Stimulated activated CD8-positive, alpha-beta memory T cell treated with anti-CD3 and anti-CD28 coated beads, Interleukin-12 subunit alpha, Interleukin-12 subunit beta, amount 100 ng/mL, for 24 hours (primary cell): ENCODE data around the gene GRIK2.

ENCODE experiments used
- DNase-seq: peaks from one replicate; pipeline ENCODE4 v3.0.0-alpha.2; 2020; ENCODE audit errors: extremely low read depth

GRIK2 gene

DNA sequence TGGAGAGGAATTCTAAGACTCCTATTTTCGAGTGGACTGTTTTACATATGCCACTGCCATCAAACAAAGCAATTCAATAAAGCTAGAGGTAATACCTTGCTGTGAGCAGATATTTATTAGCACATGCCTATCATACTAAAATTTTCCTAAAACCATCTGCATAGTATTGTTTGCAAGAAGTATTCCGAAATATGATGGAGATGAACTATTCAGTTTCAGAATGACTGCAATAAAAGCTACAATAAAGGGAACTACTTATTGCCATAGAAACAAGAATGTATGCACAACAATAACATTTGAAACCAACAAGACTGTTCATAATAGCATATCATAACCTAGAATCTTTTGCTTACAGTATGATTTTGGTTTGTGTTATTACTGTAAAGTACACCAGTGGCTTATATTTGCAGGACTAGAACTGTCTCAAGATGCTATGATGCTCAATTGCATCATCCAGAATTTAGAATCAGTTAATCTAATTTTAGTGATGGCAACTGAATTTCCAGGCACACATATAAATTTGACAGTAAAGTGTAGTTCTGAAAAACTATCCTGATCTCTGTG, 144.3 kb downstream of the GRIK2 start:
- no peak for DNase-seq

DNA sequence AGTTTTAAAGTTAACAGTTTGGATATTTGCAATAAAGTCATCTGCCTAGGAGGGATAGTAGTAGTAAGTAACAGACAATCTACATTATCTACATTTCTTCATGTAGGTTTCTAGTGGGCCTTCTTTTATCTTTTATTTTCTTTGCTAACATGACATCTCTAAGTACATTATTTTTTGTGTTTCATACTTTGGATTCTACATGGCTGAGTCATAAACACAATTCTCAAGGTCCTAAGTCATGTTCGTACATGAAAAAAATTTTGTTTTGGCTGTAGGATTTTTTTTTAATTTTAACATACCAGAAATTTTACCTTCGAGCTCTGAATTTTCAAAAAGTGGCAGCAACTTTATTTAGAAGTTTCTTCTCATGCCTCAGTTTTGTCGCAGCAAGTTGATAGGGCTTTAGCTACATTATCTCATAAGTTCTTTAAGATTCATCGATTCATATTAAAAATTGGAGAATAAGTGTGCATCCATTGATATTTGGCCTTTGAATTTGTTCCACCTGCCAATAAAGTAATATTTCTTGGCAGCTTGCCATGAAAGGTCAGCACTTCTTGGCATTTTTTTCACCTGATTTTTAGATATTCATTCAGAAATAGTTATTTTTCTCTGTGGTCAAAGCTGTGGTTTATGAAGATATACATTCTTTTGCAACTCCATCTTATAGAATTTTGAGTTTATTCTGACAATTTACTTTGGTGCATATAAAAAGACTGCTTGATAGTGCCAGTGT, 146.2 kb downstream of the GRIK2 start:
- no peak for DNase-seq

DNA sequence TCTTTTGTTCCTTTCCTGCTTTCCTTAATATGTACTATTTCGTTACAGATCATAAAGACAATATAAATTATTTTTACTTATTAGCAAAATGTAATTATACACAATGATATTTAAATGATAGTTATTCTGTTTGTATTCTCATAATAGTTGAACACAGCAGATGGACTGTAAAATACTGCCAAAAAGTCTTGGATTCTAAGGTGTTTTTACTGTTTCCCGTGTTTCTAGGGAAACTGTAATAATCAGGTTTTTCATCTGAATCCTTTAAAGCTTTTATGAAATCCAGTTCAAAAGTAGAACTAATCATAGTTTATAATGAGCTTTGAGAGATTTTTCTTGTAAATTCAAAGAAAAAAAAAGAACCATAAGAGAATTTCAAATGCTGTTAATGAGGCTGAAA, 148.4 kb downstream of the GRIK2 start:
- no peak for DNase-seq

DNA sequence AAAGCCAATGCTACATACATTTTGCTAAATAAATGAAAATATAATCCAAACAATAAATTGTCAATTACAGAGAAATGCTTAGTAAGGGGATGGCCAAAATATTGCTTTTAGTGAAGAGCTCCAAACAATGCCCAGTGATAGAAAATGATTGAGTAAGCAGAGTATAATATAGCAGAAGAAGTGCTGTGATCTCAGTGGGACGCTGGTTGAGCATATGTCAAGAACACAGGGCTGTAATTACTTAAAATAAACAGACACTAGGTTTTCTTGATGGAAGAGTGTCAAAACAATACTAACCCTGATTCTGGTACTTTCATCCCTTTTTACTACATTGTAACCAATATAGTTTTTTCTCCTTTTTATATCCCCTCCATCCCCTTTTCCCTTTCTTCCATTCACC, 150.3 kb downstream of the GRIK2 start:
- no peak for DNase-seq

DNA sequence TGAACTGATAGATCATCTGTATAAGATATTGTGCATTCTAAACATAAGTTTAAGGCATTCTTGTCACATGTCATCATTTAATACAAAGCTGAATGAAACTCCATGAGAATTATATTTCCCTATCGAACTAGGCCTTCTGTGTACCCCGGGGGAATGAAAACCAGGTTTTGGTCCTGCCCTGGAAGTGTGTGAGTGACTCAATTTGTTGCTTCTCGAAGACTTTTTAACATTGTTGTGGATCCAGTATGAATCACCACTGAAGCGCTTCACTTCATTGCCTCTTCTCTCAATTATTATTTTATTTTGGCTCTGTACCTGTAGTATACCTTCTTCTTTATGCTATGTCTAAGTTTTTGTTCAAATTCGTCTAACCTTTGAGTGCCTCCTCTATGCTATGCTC, 150.8 kb downstream of the GRIK2 start:
- no peak for DNase-seq

DNA sequence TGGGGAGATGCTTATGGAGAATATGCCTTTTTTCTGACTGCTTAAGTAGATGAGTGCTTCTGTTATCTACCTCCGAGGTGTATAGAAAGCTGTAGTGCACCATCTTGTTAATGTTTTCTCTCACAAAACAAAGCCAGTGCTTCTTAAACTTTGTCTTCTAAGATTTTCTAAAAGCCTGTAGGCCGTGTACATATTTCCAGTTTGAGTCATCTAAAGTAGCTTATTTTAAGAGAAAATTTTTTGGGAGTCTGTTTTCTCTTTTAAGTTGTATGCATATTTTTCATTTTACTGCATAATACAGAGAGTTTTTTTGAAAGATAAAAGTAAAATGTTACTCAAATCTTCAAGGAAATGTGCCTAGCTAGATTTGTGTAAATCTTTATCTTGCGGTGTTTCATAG, 151.7 kb downstream of the GRIK2 start:
- no peak for DNase-seq

DNA sequence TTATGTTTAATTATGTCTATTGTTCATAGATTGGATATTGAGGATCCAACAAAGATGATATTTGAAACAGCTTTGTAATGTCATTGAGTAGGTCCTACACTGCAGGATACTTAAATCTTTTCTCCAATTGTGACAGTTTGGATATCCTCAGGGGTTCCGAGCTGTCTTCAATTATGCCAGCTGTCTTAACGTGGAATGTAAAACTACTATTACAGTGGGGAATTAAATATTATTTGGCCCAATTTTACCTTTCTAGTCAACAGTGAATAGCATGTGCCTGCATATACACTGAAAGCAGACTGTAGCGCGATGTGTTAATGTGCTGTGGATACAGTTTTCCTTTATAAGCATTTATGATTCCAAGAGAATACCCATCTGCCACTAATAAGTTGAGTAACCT, 156.9 kb downstream of the GRIK2 start:
- DNase-seq = no peak

DNA sequence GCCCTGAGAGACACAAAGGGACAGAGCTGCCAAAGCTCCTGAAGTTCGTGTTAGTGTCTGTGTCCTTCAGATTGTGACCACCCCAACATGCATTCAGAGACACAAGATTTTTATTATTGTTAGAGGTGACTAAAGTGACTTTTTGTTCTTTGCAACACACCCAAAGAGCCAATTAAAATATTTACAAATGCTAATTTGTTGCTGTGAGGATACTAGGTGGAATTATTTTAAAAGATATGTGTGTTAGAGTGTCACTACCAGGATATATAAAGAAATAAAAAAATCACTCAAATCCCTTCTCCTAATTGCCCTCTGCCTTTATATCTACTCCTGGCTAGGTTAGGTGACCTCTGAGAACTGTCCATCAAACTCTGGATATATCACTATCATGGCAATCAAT, 160.7 kb downstream of the GRIK2 start:
- no peak for DNase-seq

DNA sequence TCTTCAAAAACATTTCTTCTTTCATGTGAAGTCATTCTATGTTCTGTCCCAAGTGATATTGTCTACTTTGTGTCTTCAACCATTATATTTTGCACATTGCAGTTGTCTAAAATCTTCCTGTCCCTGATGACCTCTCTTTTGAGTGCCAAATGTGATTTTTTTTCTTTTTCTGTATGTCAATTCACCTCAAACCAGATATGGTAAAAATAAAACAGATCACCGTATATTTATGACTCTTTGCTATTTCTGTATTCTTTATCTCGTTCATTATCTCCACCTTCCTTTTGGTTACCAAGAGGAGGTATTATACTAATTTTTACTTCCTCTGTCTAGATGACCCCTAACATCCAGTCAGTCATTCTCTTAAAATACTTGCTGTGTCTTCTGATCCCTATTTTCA, 165.2 kb downstream of the GRIK2 start:
- no peak for DNase-seq

DNA sequence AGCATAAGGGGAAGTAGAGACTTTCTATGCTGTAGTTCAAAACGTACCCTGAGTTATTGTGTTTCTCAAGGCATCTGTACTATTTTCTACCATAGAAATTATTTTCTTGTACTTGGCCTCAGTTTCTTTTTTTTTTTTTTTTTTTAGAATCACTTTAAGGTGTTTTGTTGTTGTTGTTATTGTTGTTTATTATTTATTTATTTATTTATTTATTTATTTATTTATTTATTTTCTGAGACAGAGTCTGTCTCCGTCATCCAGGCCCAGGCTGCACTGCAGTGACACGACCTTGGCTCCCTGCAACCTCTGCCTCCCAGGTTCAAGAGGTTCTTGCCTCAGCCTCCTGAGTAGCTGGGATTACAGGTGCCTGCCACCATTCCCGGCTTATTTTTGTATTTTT, 179.1 kb downstream of the GRIK2 start:
- no peak for DNase-seq

DNA sequence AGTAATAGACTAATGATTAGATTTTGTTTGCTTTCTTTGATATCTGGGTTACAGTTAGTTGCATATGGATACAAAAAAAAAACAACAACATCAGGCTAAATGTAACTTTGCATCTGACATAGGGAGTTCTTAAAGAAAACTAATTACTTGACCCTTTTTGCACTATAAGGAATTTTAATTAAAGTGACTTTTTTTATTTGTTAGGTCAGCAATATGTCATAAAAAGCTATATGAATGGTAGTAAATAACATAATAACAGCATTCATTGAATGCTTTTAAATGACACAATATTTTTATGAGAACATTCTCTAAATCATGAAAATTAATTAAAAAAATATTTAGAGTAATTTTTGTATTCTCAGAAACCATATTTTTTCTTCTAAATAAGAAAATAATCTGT, 183.6 kb downstream of the GRIK2 start:
- DNase-seq = no peak

DNA sequence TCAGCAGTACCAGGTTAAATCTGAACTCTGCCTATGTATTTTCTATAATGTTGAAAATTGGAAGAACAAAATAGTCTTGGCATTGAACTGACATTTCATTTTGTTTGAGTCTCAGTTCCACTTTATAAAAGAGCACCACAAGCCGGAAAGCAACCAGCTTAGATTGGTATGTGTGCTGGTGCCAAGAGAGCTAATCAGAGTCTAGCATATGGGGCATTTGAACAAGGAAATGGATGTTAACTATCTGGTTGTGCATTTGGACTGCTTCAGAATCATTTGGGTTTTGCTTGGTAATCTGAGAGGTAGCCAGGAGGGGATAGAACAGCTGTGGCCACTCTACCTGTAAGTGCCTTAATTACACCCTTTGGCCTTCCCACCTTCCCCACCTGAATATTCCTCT, 184.8 kb downstream of the GRIK2 start:
- DNase-seq = no peak

DNA sequence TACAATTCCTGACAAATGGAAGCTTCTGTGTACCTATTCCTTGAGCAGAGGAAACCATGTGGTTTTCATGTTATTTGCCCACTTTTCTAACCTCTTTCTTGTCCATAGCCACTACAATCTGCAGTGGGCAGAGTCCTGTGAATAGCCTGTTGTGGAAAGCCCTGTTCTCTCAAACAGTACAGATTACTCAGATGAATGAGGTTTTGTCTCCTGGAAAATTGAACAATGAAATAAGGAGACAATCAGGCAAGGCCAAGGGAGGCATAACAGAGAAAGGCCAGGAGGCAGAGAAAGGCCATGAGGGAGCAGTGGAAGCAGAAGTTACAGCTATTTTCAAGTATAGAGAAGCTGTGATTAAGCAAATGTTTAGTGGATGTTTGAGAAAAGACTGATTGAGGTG, 189.3 kb downstream of the GRIK2 start:
- DNase-seq = no peak

DNA sequence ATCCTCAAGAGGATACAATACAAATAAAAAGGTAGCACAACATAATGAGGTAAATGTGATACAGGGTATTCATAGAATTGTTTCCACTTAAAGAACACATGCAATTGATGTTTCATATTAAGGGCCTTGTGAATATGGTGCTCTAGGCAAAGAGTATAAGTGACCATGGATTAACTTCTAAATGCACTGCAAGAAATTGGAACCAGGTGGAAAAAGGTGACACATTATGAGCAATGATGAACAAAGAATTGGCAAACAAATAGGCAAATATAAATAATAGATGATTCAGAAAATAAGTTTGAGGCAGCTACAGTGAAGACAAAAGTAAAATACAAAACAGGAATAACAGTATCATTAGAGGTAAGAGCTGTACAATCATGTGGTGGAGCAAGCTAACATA, 192.0 kb downstream of the GRIK2 start:
- DNase-seq = no peak

DNA sequence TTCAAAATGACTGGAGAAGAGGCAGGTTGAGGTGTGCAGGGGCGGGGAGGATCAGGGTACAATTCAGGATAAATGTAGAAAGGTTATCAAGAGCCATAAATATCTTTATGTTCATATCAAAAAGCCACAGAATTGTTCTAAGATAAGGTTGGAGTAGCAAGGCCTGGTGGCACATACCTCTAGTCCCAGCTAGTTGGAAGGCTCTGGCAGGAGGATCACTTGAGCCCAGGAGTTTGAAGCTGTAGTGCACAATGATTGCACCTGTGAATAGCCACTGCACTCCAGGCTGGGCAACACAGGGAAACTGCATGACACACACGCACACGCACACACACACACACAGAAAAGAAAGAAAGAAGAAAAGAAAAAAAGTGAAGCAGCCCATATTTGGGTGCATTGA, 194.8 kb downstream of the GRIK2 start:
- no peak for DNase-seq

DNA sequence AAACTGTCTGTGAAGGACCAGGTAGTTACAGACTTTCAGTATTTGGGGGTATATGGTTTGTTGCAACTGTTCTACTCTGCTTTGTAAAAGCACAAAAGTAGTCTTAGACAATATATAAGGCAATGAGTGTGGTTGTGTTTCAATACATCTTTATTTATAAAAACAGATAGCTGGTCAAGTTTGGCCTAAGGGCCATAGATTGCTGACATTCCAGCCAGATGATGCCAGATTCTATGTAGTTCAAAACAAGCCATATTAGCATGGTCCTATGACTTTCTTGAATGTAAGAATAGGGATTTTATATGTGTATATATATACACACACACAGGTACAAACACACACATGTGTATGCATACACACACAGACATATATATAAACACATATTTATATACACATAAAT, 201.8 kb downstream of the GRIK2 start:
- no peak for DNase-seq

DNA sequence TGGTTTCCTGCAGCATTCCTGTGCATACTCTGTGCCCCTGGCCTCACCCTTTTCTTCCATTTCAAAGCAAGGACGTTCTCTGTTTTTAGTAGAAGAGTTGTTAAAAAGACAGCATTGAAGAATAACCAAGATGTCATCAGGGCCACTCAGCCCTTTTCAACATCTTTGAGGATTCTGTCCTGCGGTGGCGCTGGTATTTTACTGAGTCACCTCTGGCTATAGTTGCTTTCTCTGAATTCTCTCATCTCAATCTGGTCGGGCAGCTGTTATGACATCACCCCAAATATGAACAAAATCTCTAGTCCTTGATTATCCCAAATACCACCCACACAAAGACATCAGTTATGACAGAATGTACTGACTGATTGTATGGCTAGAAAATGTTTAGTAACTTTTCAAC, 204.2 kb downstream of the GRIK2 start:
- DNase-seq = no peak

DNA sequence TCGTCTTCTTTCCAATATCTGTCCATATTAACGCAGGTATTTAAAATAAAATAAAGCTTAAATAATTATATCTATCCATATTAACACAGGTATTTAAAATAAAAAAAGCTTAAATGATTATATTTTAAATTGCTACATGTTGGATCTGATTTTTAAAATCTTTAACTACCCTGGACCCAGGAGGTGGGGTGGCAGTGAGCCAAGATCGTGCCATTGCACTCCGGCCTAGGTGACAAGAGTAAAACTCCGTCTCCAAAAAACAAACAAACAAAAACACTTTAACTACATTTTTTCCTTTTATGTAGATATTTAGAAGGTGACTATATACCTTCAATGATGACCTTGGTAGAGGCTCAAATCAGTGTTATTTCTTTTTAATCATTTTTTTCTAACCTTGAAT, 211.9 kb downstream of the GRIK2 start:
- no peak for DNase-seq

DNA sequence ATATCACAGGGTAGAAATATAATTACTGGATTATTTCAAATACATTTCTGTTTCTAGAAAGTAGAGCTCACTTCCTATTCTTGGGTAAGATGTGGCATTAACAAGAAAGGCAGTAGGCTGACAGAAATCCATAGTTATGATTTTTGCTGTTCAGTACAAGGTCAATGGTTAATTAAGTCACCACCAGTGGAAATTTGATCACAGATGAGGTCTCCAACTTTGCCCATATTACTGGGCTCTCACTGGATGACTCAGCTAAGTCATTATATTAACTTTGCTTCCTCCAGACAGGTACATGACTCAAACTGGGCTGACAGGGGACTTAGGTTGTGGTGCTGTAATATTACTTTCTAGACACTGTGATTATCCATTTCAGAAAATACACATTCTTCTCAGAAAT, 212.4 kb downstream of the GRIK2 start:
- DNase-seq = no peak

DNA sequence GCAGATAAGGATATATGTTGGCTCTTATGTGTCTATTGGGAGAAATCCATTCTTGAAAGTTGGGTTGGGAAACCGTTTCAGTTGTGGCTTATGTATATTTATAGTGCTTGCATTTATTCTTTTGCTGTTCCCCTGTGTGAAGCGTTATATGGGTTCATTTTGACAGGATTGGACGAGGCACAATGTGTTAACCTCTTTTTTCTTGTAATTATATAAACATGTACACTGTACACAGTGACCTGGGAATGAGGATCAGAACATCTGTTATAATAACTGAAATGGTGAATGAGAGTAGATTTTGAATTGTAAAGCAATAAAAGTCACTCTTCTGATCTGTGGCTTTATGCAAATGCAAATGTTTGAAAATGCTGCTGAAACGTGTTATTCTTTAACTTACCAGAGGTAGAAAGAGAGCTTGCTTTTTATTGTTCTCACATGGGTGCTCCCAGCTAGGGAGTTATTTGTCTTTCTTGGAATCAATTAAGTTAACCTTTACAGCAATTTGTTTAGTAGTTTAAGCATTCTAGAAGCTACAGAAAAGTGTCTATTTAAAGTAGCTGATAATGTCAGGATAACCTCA, 213.7 kb downstream of the GRIK2 start:
- DNase-seq = no peak

DNA sequence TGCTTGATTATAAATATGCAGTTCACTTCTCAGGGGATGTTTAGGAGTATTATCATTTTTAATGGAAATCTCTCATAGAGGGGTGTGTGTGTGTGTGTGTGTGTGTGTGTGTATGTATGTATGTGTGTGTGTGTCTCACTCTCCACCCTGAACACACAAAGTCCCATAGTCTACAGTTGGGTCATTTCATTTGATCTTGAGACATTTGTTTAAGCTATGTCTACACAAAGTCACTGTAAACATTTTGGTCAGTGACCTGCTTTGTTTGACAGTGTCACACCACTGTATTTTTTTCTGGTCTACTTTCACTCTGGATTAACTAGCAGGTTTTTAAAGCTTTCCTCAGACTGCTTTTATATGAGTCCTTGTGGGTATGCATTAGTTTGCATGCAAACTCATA, 215.2 kb downstream of the GRIK2 start:
- DNase-seq = no peak

DNA sequence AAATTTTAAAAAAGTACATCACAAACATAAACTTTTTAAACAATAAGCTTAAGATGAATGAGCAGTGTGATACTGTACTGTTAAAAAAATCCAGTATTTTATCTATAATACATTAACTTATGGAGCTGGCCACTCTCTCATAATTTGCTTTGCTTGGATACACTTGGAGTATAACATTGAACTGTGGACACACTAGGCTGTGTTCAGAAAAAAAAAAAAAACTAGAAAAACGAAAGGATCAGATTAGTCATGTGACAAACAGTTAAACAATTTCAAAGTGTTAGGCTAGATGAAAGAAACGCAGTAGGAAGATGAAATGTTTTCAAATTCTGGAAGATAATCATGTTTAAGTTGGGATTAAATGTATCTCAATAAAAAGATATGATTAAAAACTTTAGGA, 220.0 kb downstream of the GRIK2 start:
- DNase-seq = no peak

DNA sequence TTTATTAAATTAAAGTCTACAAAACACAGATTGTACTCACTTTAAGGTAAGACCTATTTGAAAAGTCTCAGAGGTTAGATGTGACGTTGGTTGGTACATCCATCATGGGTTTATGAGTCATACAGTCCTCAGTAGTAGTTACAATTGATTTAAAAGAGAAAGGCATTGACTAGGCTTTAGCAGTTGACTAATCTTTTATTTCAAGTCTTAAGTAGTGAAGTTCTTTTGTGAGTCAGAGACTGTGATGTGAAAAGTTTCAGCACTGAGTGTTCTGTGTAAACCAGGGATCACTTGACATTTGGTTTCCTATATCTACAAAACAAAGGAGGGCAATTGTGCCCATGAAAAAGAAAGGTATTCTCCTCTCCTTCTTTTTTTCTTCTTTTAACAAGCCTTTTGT, 221.3 kb downstream of the GRIK2 start:
- DNase-seq = no peak

DNA sequence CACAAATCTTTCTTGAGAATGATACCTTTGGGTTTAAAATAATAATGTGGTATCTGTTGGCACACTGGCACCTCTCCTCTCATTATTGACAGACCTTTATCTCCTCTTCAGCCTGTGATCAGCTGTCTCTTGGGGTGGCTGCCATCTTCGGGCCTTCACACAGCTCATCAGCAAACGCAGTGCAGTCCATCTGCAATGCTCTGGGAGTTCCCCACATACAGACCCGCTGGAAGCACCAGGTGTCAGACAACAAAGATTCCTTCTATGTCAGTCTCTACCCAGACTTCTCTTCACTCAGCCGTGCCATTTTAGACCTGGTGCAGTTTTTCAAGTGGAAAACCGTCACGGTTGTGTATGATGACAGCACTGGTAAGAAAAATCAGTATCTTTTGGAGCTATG, 232.8 kb downstream of the GRIK2 start:
- DNase-seq = no peak
